ENCODE results near the gene VTI1A. TPM values are rescaled to one million over a fixed set of nuclear protein-coding genes. Genes with fewer than 3 reads are reported as not detected.

The VTI1A gene
- total and polyA plus RNA-seq, 7 donors = 10.8 to 80.3 (median 36.8) TPM

DNA sequence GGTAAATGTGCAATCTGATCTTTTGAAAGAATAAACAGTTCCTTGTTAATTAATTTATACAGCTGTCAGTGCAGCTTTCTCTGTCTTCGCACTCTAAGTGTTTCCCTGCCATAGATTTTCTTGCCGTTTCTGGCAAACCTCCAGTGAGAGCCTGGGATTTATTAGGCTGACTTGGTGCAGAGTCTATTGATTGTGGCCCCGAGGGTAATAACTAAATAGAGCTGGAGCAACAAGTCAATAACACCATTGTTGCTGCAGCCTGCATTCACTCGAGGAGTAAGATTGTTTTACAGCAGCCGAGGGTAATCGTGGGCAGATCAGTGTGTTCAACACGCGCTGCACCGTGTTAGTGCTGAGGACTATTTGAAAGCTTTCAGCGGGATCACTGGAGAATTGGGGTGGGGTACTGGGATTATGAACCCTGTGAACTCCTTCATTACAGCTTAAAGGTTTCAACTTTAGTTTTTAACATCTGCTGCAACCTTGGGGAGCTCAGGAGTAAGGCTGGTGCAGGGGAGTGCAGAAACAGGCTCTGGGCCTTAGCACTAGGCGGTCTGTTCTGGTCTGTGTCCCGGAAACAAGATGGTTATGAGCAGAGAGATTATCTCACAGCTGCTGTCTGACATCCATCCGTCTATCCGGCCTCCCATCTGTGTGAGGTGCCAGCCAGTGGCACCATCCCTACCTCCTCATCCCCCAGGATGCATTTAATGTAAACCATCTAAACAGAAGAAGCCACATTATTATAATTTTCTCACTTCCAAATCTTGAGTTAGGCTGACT, 329.1 kb downstream of the VTI1A start:
- H3K27ac ChIP-seq = no peak overlapping the region
- WGBS, 2 donors = 23 to 65% methylated on average over 14 of the region's 14 CpGs
- no peaks in the 10 kb centered on the region for H3K27me3 ChIP-seq
- no peaks in the 10 kb centered on the region for H3K9me3 ChIP-seq
- no peak for DNase-seq
- H3K36me3 ChIP-seq = no peaks in the 10 kb centered on the region
- peaks cover 0 to 3% (median 0%) of the 10 kb centered on the region in 4 donors for H3K4me1 ChIP-seq
- intact Hi-C loops (cut with DNase I) = no loop called here
- H3K4me3 ChIP-seq = no peak overlapping the region
- TF ChIP-seq EP300 (IDR thresholded peaks at IDR 0.05) = no peak

DNA sequence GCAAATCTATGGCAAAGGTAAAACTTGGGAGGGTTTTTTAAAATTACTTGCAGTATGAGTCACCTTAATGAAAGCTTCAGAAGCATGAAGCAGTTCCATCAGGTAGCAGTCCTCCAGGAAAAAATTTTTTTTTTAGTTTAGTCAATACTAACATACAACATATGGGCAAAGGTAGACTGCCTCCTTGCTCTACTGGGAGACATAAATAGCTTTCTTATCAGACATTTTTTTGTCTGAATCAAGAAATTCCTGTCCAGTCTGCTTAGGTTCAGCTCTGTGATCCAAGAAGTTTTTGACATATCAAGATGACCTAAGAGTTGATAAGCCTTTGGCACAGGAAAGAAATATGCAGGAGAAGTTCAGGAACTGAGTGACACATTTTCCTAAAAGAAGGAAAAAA, 331.6 kb downstream of the VTI1A start:
- intact Hi-C loops (cut with DNase I) = no loop called here
- no peak for TF ChIP-seq EP300 (IDR thresholded peaks at IDR 0.05)
- no peak for TF ChIP-seq POLR2AphosphoS5 (IDR thresholded peaks at IDR 0.05)
- TF ChIP-seq, protein P1, sequence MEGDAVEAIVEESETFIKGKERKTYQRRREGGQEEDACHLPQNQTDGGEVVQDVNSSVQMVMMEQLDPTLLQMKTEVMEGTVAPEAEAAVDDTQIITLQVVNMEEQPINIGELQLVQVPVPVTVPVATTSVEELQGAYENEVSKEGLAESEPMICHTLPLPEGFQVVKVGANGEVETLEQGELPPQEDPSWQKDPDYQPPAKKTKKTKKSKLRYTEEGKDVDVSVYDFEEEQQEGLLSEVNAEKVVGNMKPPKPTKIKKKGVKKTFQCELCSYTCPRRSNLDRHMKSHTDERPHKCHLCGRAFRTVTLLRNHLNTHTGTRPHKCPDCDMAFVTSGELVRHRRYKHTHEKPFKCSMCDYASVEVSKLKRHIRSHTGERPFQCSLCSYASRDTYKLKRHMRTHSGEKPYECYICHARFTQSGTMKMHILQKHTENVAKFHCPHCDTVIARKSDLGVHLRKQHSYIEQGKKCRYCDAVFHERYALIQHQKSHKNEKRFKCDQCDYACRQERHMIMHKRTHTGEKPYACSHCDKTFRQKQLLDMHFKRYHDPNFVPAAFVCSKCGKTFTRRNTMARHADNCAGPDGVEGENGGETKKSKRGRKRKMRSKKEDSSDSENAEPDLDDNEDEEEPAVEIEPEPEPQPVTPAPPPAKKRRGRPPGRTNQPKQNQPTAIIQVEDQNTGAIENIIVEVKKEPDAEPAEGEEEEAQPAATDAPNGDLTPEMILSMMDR (IDR thresholded peaks at IDR 0.05) = no peak
- TF ChIP-seq POLR2A (IDR thresholded peaks at IDR 0.05) = no peak
- DNase-seq = no peak
- H3K4me1 ChIP-seq = peaks cover 0 to 3% (median 0%) of the 10 kb centered on the region in 4 donors
- H3K27ac ChIP-seq = peak overlapping the region in 1 of 4 donors; percentile 28
- no peaks in the 10 kb centered on the region for H3K9me3 ChIP-seq
- H3K27me3 ChIP-seq = no peaks in the 10 kb centered on the region
- no peaks in the 10 kb centered on the region for H3K36me3 ChIP-seq
- no peak overlapping the region for H3K4me3 ChIP-seq

DNA sequence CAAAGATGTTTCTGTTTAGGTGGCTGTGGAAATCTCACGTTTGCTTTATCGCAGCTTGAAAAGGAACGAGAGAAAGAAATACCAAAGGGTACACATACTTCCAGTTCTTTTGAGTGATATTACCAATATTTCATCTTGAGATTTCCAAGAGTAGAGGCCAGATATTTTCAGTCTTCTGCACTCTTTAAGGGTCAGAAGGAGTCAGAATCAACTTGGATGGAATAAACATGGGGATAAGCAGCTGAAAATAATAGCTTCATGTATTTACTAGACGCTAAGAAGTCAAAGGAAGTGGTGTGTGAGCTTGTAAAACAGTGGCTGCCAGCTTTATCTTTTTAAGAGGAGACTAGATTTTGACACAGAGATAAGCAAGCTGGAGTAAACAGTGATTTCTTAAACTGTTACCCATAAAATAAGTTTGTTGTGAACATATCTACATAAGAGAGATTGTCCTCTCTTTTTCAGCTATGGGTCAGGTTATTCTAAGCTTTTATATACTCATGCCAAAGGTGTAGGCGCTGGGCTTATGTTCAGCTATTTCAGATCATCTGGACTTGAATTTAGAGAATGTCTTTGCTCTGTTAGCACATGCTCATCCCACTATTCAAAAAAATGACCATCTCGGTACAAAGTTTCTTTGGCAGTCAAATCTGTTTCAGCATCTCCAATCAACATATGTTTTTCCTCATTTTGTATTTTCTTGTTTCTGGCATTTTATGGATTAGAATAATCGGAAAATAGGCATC, 332.2 kb downstream of the VTI1A start:
- intact Hi-C loops (cut with DNase I) = no loop called here
- peaks cover 0 to 3% (median 0%) of the 10 kb centered on the region in 4 donors for H3K4me1 ChIP-seq
- H3K36me3 ChIP-seq = no peaks in the 10 kb centered on the region
- peak overlapping the region in 2 of 4 donors; percentile 15 to 28 for H3K27ac ChIP-seq
- H3K27me3 ChIP-seq = no peaks in the 10 kb centered on the region
- 30 to 56% methylated on average over 7 of the region's 7 CpGs for WGBS, 2 donors
- no peak overlapping the region for H3K4me3 ChIP-seq
- no peaks in the 10 kb centered on the region for H3K9me3 ChIP-seq
- DNase-seq = no peak
- TF ChIP-seq, protein P1 (IDR thresholded peaks at IDR 0.05) = no peak
- peak in 1 of 4 donors; percentile 34 for TF ChIP-seq POLR2AphosphoS5 (IDR thresholded peaks at IDR 0.05)
- no peak for TF ChIP-seq EP300 (IDR thresholded peaks at IDR 0.05)
- no peak for TF ChIP-seq POLR2A (IDR thresholded peaks at IDR 0.05)

DNA sequence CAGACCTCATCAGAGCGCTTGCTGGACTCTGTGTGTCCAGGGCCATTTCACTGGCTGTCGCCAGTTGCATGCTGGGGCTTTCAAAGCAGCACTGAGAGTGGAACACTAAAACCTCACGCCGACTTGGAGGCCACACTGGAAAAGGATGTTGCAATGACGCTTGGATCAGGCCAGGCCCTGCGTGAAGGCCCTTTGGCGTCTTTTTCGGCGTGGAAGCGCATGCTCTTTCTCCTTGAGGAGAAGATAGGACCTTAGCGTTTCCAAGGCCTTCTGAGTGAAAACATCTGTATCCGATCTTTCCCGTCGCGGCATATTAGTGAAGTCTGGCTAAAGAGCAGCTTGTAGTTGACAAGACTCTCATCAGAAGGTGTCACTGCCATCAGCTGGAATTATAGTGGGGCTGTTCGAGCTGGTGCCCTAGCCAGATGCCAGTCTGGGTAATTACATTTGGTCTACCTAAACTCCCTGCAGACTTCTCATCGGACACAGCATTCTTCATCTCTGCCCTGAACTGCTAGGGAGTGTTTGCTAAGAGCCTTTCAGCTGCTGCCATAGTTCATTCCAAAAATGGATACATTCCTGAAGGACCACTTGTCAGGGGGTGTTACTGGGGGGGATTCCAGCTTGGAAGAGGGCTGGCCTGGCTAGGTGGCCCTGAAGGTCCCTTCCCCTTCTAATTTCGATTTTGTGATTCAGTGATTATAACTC, 335.3 kb downstream of the VTI1A start:
- peak; percentile 95 for DNase-seq
- no peaks in the 10 kb centered on the region for H3K27me3 ChIP-seq
- 81 to 90% methylated on average over 18 of the region's 18 CpGs for WGBS, 2 donors
- no peaks in the 10 kb centered on the region for H3K4me1 ChIP-seq
- TF ChIP-seq POLR2A (IDR thresholded peaks at IDR 0.05) = no peak
- peak; percentile 19 to 55 (median 42) for TF ChIP-seq POLR2AphosphoS5 (IDR thresholded peaks at IDR 0.05)
- TF ChIP-seq, protein P1 (IDR thresholded peaks at IDR 0.05) = no peak
- TF ChIP-seq EP300 (IDR thresholded peaks at IDR 0.05) = no peak
- intact Hi-C loops (cut with DNase I) = no loop called here
- peak overlapping the region in 3 of 4 donors; percentile 24 to 39 (median 30) for H3K27ac ChIP-seq
- no peaks in the 10 kb centered on the region for H3K36me3 ChIP-seq
- no peaks in the 10 kb centered on the region for H3K9me3 ChIP-seq
- no peak overlapping the region for H3K4me3 ChIP-seq

Measured in sigmoid colon (tissue), 7 donors.